AML-193 (cell line): Measurements from ENCODE around the gene DNAI4.
"Not testable (repeated sequence)": the region's sequence is repeated elsewhere in the genome, so short reads cannot be mapped to it uniquely, and the experiment has no call there.

ENCODE experiments used
- DNase-seq, 2 experiments: peaks; one replicate each; lab custom pipeline; 2025; lab: John Stamatoyannopoulos, UW

DNAI4 gene

DNA sequence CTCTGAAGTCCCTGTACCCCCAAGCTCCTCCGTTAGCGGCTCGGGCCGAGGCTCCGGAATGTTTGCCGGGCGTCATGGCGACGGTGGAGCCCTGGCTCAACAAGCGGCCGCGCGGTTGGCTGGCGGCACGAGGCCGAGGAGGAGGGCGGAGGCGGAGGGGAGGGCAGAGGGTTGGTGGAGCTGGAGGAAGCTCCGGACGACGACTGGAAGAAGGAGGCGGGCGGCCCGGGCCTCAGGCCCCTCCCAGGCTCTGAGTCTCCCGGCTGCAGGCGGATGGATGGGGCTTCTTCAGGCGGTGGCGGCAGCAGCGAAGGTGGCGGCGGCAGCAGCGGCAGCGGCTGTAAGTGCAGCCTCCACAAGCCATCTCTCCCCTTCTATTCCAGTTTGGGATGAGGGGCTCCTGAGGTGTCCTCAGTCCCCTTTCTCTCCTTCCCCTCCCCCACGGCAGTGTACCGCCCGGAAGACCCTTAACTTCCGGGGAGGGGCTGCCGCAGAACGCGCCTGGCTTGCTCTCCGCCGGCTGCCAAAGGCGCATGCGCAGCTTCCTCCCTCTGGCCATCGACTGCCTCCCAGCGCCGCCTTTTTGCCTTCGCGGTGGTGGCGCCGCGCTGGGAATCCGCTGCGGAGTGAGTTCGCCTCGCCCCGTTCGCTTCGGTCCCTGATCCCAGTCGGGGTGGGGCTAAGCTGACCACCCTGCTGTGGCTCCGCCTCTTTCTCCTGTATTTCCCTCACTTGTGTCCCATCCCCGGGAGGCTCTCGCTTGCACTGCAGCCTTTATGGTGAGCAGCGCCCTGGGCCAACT, at the start of gene DNAI4, which contains the start of gene MIER1:
TSS of gene DNAI4 (minus strand) at position 101 of the 802 bp plus-strand sequence. CDS start at position 76, 25 bp downstream.
TSS of gene MIER1 (plus strand) at position 235 of the 802 bp plus-strand sequence. CDS start at position 274, 39 bp downstream.
- DNase-seq: peak; percentile 93

DNA sequence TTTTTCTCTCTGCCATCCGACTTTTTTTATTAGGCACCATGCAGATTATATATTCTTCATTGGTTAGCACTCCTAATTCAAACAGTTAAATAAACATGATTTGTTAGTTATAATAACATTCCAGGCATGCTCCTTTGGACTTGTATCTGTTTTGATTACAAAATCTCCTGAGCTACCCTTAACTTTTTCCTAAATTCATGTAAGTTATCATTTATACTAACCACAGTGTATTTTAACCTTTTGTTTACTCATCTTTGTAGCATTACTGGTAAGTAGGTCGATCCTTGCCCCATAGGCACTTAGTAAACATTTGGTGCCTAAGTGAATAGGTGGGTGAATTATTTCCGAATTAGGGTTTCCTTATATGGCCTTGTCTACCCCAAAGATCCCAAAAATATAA, 43.9 kb upstream of the DNAI4 start:
- DNase-seq: no peak

DNA sequence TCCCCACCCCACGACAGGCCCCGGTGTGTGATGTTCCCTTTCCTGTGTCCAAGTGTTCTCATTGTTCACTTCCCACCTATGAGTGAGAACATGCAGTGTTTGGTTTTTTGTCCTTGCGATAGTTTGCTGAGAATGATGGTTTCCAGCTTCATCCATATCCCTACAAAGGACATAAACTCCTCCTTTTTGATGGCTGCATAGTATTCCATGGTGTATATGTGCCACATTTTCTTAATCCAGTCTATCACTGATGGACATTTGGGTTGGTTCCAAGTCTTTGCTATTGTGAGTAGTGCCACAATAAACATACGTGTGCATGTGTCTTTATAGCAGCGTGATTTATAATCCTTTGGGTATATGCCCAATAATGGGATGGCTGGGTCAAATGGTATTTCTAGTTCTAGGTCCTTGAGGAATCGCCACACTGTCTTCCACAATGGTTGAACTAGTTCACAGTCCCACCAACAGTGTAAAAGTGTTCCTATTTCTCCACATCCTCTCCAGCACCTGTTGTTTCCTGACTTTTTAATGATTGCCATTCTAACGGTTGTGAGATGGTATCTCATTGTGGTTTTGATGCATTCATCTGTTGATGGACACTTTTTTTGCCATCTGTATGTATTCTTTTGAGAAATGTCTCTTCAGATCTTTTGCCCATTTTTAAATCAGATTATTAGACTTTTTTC, 41.7 kb upstream of the DNAI4 start:
- not testable (repeated sequence) for DNase-seq

- DNase-seq: no peak
These were observed 33.3 kb upstream of the DNAI4 start for GRCh38 chr1:66957938-66958337.

DNA sequence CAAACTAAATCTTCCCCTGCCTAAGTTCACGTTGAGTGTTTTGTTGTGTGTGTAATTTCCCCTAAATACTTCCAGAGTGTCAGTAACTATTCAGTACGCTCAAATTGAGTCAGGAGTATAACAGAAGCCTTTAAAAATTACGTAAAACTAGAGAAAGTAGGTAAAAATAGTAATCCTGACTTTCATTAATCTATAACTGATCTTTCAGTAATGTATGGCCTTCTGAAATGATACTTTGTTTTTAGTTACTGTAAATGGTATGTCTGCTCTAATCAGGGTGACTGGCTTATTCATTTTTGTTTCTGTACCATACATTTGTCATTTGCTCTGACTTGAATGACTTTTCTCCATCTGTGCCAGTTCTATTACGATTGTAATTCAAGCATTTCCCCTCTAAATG, 29.6 kb upstream of the DNAI4 start:
- DNase-seq: no peak

GRCh38 chr1:66951513-66951912, 26.9 kb upstream of the DNAI4 start:
- DNase-seq: no peak

DNA sequence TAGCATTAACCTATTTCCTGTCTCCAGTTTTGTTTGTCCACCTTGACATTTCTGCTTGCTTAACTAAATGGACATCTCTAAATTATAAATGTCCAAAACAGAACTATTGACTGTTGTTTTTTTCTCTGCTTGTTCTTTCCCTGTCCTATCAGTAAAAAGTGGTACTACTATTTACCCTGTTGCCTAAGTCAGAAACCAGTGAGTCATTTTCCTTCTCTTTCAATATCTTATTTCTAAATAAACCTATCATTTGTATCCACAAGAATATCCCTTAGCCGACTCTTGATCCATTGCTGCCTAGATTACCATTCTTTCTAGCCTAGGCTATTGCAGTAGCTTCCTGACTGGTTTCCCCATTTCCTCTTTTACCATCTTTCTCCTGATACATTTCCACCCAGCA, 22.6 kb upstream of the DNAI4 start:
- DNase-seq: no peak

DNA sequence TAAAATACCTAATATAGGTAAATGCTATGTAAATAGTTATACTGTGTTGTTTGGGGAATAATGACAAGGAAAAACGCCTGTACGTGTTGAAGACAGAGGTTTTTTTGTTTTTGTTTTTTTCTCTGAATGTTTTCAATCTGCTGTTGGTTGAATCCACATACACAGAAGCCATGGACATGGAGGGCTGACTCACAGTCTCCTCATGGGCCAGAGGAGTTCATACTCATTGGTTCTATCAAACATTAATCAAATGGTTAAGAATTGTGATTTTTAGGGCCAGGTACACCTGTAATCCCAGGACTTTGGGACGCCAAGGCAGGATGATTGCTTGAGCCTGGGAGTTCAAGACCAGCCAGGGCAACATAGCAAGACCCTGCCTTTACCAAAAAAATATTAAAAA, 20.7 kb upstream of the DNAI4 start:
- DNase-seq: no peak

GRCh38 chr1:66944330-66945274, 19.9 kb upstream of the DNAI4 start:
- DNase-seq: no peak

DNA sequence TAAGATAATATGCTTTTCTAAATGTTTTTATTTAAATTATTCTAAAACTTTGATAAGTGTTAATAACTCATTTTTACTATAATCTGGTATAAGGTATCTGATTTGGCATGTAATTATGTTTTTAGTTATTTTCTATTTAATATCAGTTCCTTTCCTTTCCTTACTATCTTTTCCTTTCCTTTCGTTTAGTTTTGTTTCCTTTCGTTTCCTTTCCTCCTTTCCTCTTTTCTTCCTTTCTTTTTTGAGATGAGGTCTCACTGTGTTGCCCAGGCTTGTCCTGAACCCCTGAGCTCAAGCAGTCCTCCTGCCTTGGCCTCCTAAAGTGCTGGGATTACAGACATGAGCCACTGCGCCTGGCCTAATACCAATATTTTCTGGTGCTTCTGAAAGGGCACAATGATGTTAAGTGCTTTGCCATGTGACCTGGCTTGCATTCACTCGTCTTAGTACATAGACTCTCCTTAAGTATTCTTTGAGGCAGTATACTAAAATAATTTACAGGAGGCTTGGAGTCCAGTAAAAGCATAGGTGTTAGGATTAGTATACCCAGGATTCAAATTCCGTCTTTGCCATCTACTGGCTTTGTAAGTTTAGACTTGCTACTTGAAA, 18.8 kb upstream of the DNAI4 start:
- DNase-seq: no peak

- no peak for DNase-seq
These were observed 16.3 kb upstream of the DNAI4 start for GRCh38 chr1:66940981-66941380.

GRCh38 chr1:66938613-66939012, 14.0 kb upstream of the DNAI4 start:
- DNase-seq: peak; percentile 39 to 41

GRCh38 chr1:66937529-66938234, 13.0 kb upstream of the DNAI4 start:
- DNase-seq: no peak

DNA sequence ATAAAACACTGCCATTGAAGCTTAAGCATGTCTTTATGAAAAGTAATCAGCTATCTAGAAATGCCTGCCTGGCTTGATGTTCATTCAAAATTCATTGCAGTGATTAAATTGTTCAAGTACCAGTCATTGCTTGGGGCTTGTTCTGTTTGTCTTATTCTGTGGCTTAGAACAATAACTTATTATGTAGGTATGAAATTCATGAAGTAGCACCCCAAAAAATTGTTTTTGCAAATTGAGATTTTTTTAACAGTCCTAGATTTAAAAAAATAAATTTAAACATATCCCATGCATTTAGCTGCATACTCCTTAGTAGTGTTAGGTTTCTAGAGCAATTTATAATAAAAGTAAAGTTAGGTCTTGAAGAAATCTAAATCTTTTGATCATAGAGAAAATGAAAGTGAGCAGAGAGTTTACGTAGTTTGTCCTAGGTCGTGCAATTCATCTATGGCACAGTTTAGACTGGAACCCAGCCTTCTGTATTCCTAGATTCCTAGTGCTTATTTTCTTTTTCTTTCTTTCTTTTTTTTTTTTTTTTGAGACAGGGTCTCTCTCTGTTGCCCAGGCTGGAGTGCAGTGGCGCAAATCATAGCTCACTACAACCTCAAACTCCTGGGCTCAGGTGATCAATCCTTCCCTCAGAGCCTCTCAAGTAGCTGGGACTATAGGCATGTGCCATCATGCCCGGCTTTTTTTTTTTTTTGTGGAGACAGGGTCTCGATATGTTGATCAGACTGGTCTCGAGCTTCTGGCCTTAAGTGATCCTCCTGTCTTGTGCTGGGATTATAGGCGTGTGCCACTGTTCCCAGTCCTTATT, 9.4 kb upstream of the DNAI4 start:
- no peak for DNase-seq

GRCh38 chr1:66932291-66932690, 7.6 kb upstream of the DNAI4 start:
- no peak for DNase-seq

- DNase-seq: no peak
These were observed 6.9 kb upstream of the DNAI4 start for GRCh38 chr1:66931590-66931989.

DNA sequence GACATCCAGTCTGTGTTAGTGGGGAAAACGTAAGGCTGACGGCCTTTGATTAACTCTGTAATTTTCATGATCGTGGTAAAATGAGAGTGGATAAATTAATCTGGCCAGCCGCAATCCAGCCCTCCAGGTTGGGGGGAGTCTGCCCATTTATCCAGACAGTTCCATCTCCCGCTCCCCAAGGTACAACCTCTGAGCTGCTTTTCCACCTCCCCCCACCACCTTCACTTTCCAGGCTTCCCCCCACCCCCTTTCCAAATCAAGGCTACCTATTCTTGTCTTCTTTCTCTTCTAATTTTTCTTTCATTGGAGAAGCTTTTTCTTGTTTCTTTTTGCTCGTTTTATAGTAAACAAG, 6.1 kb upstream of the DNAI4 start:
- DNase-seq: no peak

DNA sequence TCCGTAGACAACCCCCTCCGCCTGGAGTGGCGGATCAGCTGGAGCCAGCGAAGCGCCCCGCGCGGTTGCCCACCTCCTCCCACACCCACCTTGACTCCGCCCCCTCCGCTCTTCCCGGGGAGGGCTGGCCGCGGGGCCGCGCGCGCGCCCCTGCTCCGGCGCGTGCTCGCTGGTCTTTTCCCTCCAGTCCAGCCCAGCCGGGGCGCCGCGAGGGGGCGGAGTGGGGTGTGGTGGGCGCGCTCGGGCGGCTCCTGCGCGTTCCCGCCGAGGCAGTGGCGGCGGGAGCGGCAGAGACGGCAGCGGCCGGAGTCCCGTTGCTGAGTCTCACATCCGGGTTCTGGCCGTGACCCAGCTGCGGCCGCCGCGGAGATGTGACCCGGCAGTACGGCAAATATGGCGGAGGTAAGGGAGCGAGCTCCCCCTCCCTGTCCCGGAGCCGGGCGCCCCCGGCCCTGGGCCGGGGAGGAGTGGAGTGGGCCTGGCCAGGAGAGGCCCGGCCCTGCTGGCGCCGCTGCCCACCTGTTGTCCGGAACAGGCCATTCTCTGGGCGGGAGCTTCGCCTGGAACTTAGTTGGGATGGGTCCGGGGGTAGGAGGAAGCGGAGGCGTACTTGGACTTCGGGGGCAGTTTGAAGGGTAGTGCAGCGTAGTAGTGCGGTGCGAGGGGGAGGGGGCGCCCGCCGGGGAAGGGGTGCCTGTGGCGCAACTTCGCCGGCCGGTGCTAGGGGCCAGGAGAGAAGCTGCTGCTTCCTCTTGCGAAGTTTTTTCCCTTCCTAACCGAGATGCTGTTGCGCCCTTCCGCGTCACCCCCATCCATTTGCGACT, 5.6 kb upstream of the DNAI4 start:
- peak; percentile 84 to 92 for DNase-seq

DNA sequence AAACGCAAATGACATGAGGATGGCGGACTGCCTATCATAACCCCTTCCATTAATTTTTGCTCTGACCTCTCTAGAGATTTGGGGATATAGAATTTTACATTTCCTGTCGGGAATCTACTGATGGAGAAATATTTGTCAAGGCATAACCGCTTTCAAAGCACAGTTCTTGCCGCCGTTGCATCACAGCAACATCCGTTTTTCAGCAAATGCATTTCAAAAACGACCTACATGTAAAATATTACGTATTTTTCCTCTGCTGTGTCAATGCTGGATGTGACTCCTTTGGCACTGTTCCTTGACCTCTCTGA, 5.0 kb upstream of the DNAI4 start:
- DNase-seq: no peak
